Measurements from ENCODE around the gene DNER. TPM values are rescaled to one million over a fixed set of nuclear protein-coding genes. Genes with fewer than 3 reads are reported as not detected.

The DNER gene
- total RNA-seq, 1 experiment from 2014 or later = 2.9 TPM

DNA sequence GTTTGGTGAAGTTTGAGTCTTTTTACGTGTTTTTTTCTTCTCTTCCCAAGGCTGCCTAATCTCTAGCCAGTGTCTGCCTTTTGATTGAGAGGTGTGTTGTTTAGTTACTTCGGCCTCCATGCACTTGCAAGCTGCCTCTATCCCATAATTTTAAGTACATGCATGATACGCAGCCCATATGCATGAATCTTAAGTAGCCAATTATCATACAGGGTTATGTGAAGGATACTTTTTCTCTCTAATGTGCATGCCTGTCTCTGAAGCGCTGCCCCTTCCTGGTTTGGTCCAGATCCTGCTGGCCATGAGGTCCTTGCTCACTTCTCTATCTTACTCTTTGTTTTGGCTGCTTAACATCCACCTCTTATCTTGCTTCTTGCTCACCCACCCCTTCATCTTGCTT, 369.4 kb downstream of the DNER start:
- Histone ChIP-seq H3K27ac (ENCODE audit: low read depth, low read length) (no peak overlapping the region), H3K79me2 (ENCODE audit: insufficient read depth, low read length) (no peaks in the 10 kb centered on the region), H3K4me1 (ENCODE audit: control insufficient read depth in 1 of 2, insufficient read depth in 2 of 2, low read length in 2 of 2) (no peaks in the 10 kb centered on the region), H3K9me3 (ENCODE audit: control insufficient read depth in 1 of 2, insufficient read depth in 1 of 2, low read depth in 1 of 2, low read length in 2 of 2) (peaks cover 0 to 3% of the 10 kb centered on the region in 2 experiments; a peak in 1 of 4 replicates), H3K9me2 (ENCODE audit: insufficient read depth) (no peaks in the 10 kb centered on the region), H2AFZ (ENCODE audit: low read depth, low read length, poor library complexity, severe bottlenecking) (no peak overlapping the region), H3K27me3 (ENCODE audit: insufficient read depth, low read length) (no peaks in the 10 kb centered on the region; the same call in 1 of the 2 replicates), H3K4me2 (ENCODE audit: low read length) (no peak overlapping the region), H3K9ac (ENCODE audit: low read length) (no peak overlapping the region), H3K36me3 (ENCODE audit: control insufficient read depth in 1 of 2, insufficient read depth in 2 of 2, low read length in 2 of 2) (no peaks in the 10 kb centered on the region), H4K20me1 (ENCODE audit: insufficient read depth) (no peaks in the 10 kb centered on the region), H3K4me3 (replicated peaks in 1 of 2; ENCODE audit: low read depth in 1 of 2, low read length in 2 of 2) (no peak overlapping the region)
- ATAC-seq = no peak
- CTCF ChIA-PET = no interaction called here
- no peak for TF ChIP-seq SIN3A (IDR thresholded peaks at IDR 0.05; ENCODE audit: low read depth)
- no peak for TF ChIP-seq ZFX (IDR thresholded peaks at IDR 0.05)
- TF ChIP-seq, protein P1, sequence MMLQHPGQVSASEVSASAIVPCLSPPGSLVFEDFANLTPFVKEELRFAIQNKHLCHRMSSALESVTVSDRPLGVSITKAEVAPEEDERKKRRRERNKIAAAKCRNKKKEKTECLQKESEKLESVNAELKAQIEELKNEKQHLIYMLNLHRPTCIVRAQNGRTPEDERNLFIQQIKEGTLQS (IDR thresholded peaks at IDR 0.05) = no peak
- no peak for TF ChIP-seq EZH2 (IDR thresholded peaks at IDR 0.05)
- TF ChIP-seq CBX3 (IDR thresholded peaks at IDR 0.05; ENCODE audit: low read depth) = no peak
- no peak for TF ChIP-seq EZH2phosphoT487 (IDR thresholded peaks at IDR 0.05; ENCODE audit: borderline replicate concordance)
- TF ChIP-seq, protein P2, sequence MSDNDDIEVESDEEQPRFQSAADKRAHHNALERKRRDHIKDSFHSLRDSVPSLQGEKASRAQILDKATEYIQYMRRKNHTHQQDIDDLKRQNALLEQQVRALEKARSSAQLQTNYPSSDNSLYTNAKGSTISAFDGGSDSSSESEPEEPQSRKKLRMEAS (IDR thresholded peaks at IDR 0.05) = no peak
- TF ChIP-seq YY1 (IDR thresholded peaks at IDR 0.05; ENCODE audit: extremely low read depth, insufficient replicate concordance, low read depth, low read length) = no peak
- no peak for TF ChIP-seq JUND (IDR thresholded peaks at IDR 0.05)
- no peak for TF ChIP-seq SRF (IDR thresholded peaks at IDR 0.05; ENCODE audit: low read depth)
- TF ChIP-seq POLR2AphosphoS5 (IDR thresholded peaks at IDR 0.05; ENCODE audit: low read depth, low read length) = no peak
- TF ChIP-seq ELF1 (IDR thresholded peaks at IDR 0.05; ENCODE audit: borderline replicate concordance, low read depth) = no peak
- TF ChIP-seq, protein P3, sequence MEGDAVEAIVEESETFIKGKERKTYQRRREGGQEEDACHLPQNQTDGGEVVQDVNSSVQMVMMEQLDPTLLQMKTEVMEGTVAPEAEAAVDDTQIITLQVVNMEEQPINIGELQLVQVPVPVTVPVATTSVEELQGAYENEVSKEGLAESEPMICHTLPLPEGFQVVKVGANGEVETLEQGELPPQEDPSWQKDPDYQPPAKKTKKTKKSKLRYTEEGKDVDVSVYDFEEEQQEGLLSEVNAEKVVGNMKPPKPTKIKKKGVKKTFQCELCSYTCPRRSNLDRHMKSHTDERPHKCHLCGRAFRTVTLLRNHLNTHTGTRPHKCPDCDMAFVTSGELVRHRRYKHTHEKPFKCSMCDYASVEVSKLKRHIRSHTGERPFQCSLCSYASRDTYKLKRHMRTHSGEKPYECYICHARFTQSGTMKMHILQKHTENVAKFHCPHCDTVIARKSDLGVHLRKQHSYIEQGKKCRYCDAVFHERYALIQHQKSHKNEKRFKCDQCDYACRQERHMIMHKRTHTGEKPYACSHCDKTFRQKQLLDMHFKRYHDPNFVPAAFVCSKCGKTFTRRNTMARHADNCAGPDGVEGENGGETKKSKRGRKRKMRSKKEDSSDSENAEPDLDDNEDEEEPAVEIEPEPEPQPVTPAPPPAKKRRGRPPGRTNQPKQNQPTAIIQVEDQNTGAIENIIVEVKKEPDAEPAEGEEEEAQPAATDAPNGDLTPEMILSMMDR (IDR thresholded peaks at IDR 0.05 in 2 of 3, conservative IDR thresholded peaks at IDR 0.05 in 1 of 3; ENCODE audit: borderline replicate concordance in 1 of 3, insufficient read depth in 1 of 3, low read depth in 2 of 3, low read length in 2 of 3) = no peak
- no peak for TF ChIP-seq CEBPB (IDR thresholded peaks at IDR 0.05; ENCODE audit: low read depth)
- TF ChIP-seq SP1 (IDR thresholded peaks at IDR 0.05; ENCODE audit: low read depth) = no peak
- no peak for TF ChIP-seq EGR1 (IDR thresholded peaks at IDR 0.05; ENCODE audit: low read depth)
- TF ChIP-seq TCF7L2 (IDR thresholded peaks at IDR 0.05; ENCODE audit: borderline replicate concordance, extremely low read depth, insufficient read depth, insufficient read length) = no peak
- TF ChIP-seq FOSL1 (IDR thresholded peaks at IDR 0.05; ENCODE audit: low read depth) = no peak
- no peak for DNase-seq (ENCODE audit: low read depth, low spot score)
- intact Hi-C loops (cut with micrococcal nuclease) = loop anchor here (5.0 kb wide), 1 partner anchor 372 kb away; no protein-coding TSS in a partner anchor
- no TSS peak for BruUV-seq (replicated peaks)
- RAD21 ChIA-PET (ENCODE audit: low non-redundant PET in 1 of 2, low total read pairs in 2 of 2, uncharacterized antibody in 2 of 2, unreplicated experiment in 2 of 2) = no interaction called here
- POLR2A ChIA-PET = no interaction called here

All from HCT116 (cell line).